ENCODE measurements around the gene MECR.

- TF ChIP-seq CTCF (IDR thresholded peaks at IDR 0.05) = no peak
- no peak for TF ChIP-seq ZFX (IDR thresholded peaks at IDR 0.05; ENCODE audit: borderline replicate concordance)
Observed at GRCh38 chr1:29279951-29280391, 49.2 kb upstream of the MECR start.

All from 22Rv1 (cell line).